H9 (cell line): ENCODE measurements around the gene SERPINB5. TPM values are rescaled to one million over a fixed set of nuclear protein-coding genes. Genes with fewer than 3 reads are reported as not detected.

ENCODE experiments used
- DNase-seq: peaks from one replicate; pipeline ENCODE4 v3.0.0-alpha.2; 2017
- H2AFZ ChIP-seq: one replicate; pipeline ENCODE4 v1.6.1; 2013; ENCODE audit warnings: mild to moderate bottlenecking, low read length, control low read depth, moderate library complexity
- H2AK5ac ChIP-seq: 2 replicates; pipeline ENCODE4 v1.6.1; 2013; ENCODE audit warnings: low read length, control low read depth, mixed read lengths; ENCODE audit not compliant: insufficient read length
- H2BK120ac ChIP-seq: one replicate; pipeline ENCODE4 v1.6.1; 2013; ENCODE audit warnings: low read depth, mild to moderate bottlenecking, low read length, control low read depth, inconsistent platforms; ENCODE audit not compliant: poor library complexity, severe bottlenecking
- H2BK12ac ChIP-seq: 2 replicates; pipeline ENCODE4 v1.6.1; 2013; ENCODE audit warnings: low read length, control low read depth, mixed read lengths, low read depth; ENCODE audit not compliant: insufficient read length
- H2BK15ac ChIP-seq: 2 replicates; pipeline ENCODE4 v1.6.1; 2013; ENCODE audit warnings: low read depth, low read length, control low read depth
- H2BK20ac ChIP-seq: one replicate; pipeline ENCODE4 v1.6.1; 2013; ENCODE audit warnings: low read depth, mild to moderate bottlenecking, low read length, control low read depth, inconsistent platforms; ENCODE audit not compliant: poor library complexity, severe bottlenecking
- H2BK5ac ChIP-seq: 2 replicates; pipeline ENCODE4 v1.6.1; 2013; ENCODE audit warnings: low read length, control low read depth, mixed read lengths; ENCODE audit not compliant: insufficient read length
- H3K14ac ChIP-seq: 2 replicates; pipeline ENCODE4 v1.6.1; 2013; ENCODE audit warnings: low read length, control low read depth; ENCODE audit not compliant: insufficient read depth
- H3K18ac ChIP-seq: 2 replicates; pipeline ENCODE4 v1.6.1; 2013; ENCODE audit warnings: low read depth, mild to moderate bottlenecking, mixed read lengths, low read length, control low read depth; ENCODE audit not compliant: insufficient read length
- H3K23ac ChIP-seq: 2 replicates; pipeline ENCODE4 v1.6.1; 2013; ENCODE audit warnings: low read length, control low read depth, mixed read lengths, low read depth; ENCODE audit not compliant: insufficient read length
- H3K23me2 ChIP-seq: 2 replicates; pipeline ENCODE4 v1.6.1; 2013; ENCODE audit warnings: low read depth, mild to moderate bottlenecking, mixed read lengths, low read length, control low read depth; ENCODE audit not compliant: insufficient read length, poor library complexity, severe bottlenecking
- H3K27ac ChIP-seq: 2 replicates; pipeline ENCODE4 v1.5.1; 2013; ENCODE audit warnings: low read length, control low read depth, mixed read lengths, low read depth; ENCODE audit not compliant: insufficient read length
- H3K27me3 ChIP-seq: 2 replicates; pipeline ENCODE4 v1.6.1; 2013; ENCODE audit warnings: low read length, control low read depth, inconsistent platforms; ENCODE audit not compliant: insufficient read depth
- H3K4ac ChIP-seq: 2 replicates; pipeline ENCODE4 v1.6.1; 2013; ENCODE audit warnings: low read depth, mild to moderate bottlenecking, control low read depth, inconsistent platforms, low read length, moderate library complexity
- H3K4me1 ChIP-seq: 2 replicates; pipeline ENCODE4 v1.6.1; 2013; ENCODE audit warnings: low read length, control low read depth, inconsistent platforms; ENCODE audit not compliant: insufficient read depth
- H3K4me2 ChIP-seq: 2 replicates; pipeline ENCODE4 v1.6.1; 2013; ENCODE audit warnings: low read length, control low read depth, mixed read lengths; ENCODE audit not compliant: insufficient read length, insufficient read depth
- H3K56ac ChIP-seq: 2 replicates; pipeline ENCODE4 v1.6.1; 2013; ENCODE audit warnings: low read depth, mild to moderate bottlenecking, mixed read lengths, low read length, control low read depth; ENCODE audit not compliant: insufficient read length
- H3K79me1 ChIP-seq: 2 replicates; pipeline ENCODE4 v1.6.1; 2013; ENCODE audit warnings: low read depth, mild to moderate bottlenecking, moderate library complexity, low read length, control low read depth, inconsistent platforms; ENCODE audit not compliant: insufficient read depth, poor library complexity, severe bottlenecking
- H3K79me2 ChIP-seq: 2 replicates; pipeline ENCODE4 v1.6.1; 2013; ENCODE audit warnings: low read length, control low read depth, inconsistent platforms; ENCODE audit not compliant: insufficient read depth
- H3K9ac ChIP-seq: 2 replicates; pipeline ENCODE4 v1.6.1; 2013; ENCODE audit warnings: low read length, control low read depth, mixed read lengths; ENCODE audit not compliant: insufficient read length; ENCODE audit errors: extremely low read depth
- H3K9me3 ChIP-seq: one replicate; pipeline ENCODE4 v1.6.1; 2013; ENCODE audit warnings: low read depth, low read length, inconsistent platforms; ENCODE audit not compliant: control insufficient read depth
- H3T11ph ChIP-seq: one replicate; pipeline ENCODE4 v1.6.1; 2013; ENCODE audit warnings: mild to moderate bottlenecking, low read length, control low read depth, inconsistent platforms
- H4K20me1 ChIP-seq: one replicate; pipeline ENCODE4 v1.6.1; 2013; ENCODE audit not compliant: control insufficient read depth, insufficient read length, insufficient read depth
- H4K5ac ChIP-seq: 2 replicates; pipeline ENCODE4 v1.6.1; 2013; ENCODE audit warnings: low read depth, mild to moderate bottlenecking, mixed read lengths, low read length, control low read depth; ENCODE audit not compliant: insufficient read length
- H4K8ac ChIP-seq: replicated peaks from 2 replicates; pipeline ENCODE4 v1.6.1; 2013; ENCODE audit warnings: low read length, control low read depth, mixed read lengths, low read depth; ENCODE audit not compliant: insufficient read length
- H4K91ac ChIP-seq: 2 replicates; pipeline ENCODE4 v1.6.1; 2013; ENCODE audit warnings: low read depth, mild to moderate bottlenecking, moderate library complexity, mixed read lengths, low read length, control low read depth; ENCODE audit not compliant: insufficient read length
- H3K27ac Mint-ChIP-seq, 3 experiments: 2 replicates in 2 of 3; 3 replicates in 1 of 3; pipeline ENCODE4 v1.8.0; 2020 to 2021; ENCODE audit warnings: mixed read lengths in 3 of 3, mild to moderate bottlenecking in 1 of 3, moderate library complexity in 1 of 3
- H3K27me3 Mint-ChIP-seq: 2 replicates; pipeline ENCODE4 v1.8.0; 2021; ENCODE audit warnings: low read depth, mild to moderate bottlenecking, moderate library complexity, mixed read lengths
- H3K36me3 Mint-ChIP-seq, 3 experiments: 2 replicates in 2 of 3; 3 replicates in 1 of 3; pipeline ENCODE4 v1.8.0; 2020 to 2021; ENCODE audit warnings: low read depth in 3 of 3, mixed read lengths in 3 of 3; ENCODE audit not compliant: insufficient read depth in 1 of 3
- H3K4me1 Mint-ChIP-seq, 2 experiments: 2 replicates each; pipeline ENCODE4 v1.8.0; 2020; ENCODE audit warnings: mixed read lengths in 2 of 2
- H3K4me3 Mint-ChIP-seq, 2 experiments: 2 replicates in 1 of 2; 3 replicates in 1 of 2; pipeline ENCODE4 v1.8.0; 2020 to 2021; ENCODE audit warnings: mild to moderate bottlenecking in 2 of 2, mixed read lengths in 2 of 2, moderate library complexity in 1 of 2
- H3K9me3 Mint-ChIP-seq, 2 experiments: 2 replicates in 1 of 2; 3 replicates in 1 of 2; pipeline ENCODE4 v1.8.0; 2020; ENCODE audit warnings: mild to moderate bottlenecking in 2 of 2, mixed read lengths in 2 of 2, moderate library complexity in 1 of 2
- CTCF ChIP-seq: fragments of 200-600 bp; sonication (generic); conservative IDR thresholded peaks from 3 replicates; pipeline ENCODE4 v1.8.0; 2021; ENCODE audit warnings: antibody characterized with exemption, mild to moderate bottlenecking
- whole genome bisulfite sequencing: extraction: QIAGEN DNeasy Blood & Tissue Kit; methylation state at CpG from one replicate; pipeline ENCODE4 v1.1.7; 2013; ENCODE audit warnings: missing lambda C conversion rate, low lambda C conversion rate, mixed read lengths; ENCODE audit not compliant: insufficient read length; ENCODE audit errors: extremely low coverage; 5-methylcytosine and 5-hydroxymethylcytosine counted together
- total RNA-seq: library from RNA; stranded (reverse); gene quantifications from 2 replicates; pipeline ENCODE4 v1.2.1, GENCODE V29; 2021

The SERPINB5 gene
- total RNA-seq, 1 experiment from 2014 or later, result not detected

GRCh38 chr18:63470751-63471150, 6.0 kb upstream of the SERPINB5 start:
- Histone ChIP-seq H4K8ac (no peak overlapping the region), H3K14ac (no peak overlapping the region), H2BK15ac (no peak overlapping the region), H3K23me2 (no peaks in the 10 kb centered on the region), H2BK5ac (no peak overlapping the region), H4K20me1 (no peaks in the 10 kb centered on the region), H2BK12ac (no peak overlapping the region), H3K56ac (no peak overlapping the region), H3K9me3 (no peaks in the 10 kb centered on the region), H2BK120ac (no peak overlapping the region), H3K23ac (no peak overlapping the region), H2AFZ (no peak overlapping the region), H2BK20ac (no peak overlapping the region), H3K4ac (no peak overlapping the region), H3K18ac (no peak overlapping the region), H3K4me1 (no peaks in the 10 kb centered on the region), H3K27ac (no peak overlapping the region), H3K79me2 (no peaks in the 10 kb centered on the region), H2AK5ac (no peak overlapping the region), H3T11ph (no peak overlapping the region), H3K79me1 (no peaks in the 10 kb centered on the region), H3K4me2 (no peak overlapping the region), H4K5ac (no peak overlapping the region), H3K27me3 (no peaks in the 10 kb centered on the region), H4K91ac (no peak overlapping the region), H3K9ac (no peak overlapping the region)
- no peaks in the 10 kb centered on the region for H3K4me1 Mint-ChIP-seq
- no peak for DNase-seq
- H3K27ac Mint-ChIP-seq, result no peak overlapping the region
- no peak overlapping the region for H3K4me3 Mint-ChIP-seq
- H3K27me3 Mint-ChIP-seq, result no peaks in the 10 kb centered on the region; the same call in 1 of the 2 replicates
- TF ChIP-seq CTCF, result no peak
- H3K36me3 Mint-ChIP-seq, result no peaks in the 10 kb centered on the region
- no CpG with 5 or more reads among the region's 12 CpGs for WGBS
- H3K9me3 Mint-ChIP-seq, result no peaks in the 10 kb centered on the region
